GM21737 (cell line): ENCODE results near the gene SLC8A1.
"Not testable (repeated sequence)": the region's sequence is repeated elsewhere in the genome, so short reads cannot be mapped to it uniquely, and the experiment has no call there.

Experiments
- ATAC-seq: cut with Tn5 transposase; IDR thresholded peaks from one replicate; pipeline ENCODE4 v1.9.1; 2021; ENCODE audit warnings: mild to moderate bottlenecking, moderate library complexity; ENCODE audit not compliant: unreplicated experiment

SLC8A1 gene

GRCh38 chr2:40094451-40094850 is 357.4 kb downstream of the SLC8A1 start:
- ATAC-seq: no peak

DNA sequence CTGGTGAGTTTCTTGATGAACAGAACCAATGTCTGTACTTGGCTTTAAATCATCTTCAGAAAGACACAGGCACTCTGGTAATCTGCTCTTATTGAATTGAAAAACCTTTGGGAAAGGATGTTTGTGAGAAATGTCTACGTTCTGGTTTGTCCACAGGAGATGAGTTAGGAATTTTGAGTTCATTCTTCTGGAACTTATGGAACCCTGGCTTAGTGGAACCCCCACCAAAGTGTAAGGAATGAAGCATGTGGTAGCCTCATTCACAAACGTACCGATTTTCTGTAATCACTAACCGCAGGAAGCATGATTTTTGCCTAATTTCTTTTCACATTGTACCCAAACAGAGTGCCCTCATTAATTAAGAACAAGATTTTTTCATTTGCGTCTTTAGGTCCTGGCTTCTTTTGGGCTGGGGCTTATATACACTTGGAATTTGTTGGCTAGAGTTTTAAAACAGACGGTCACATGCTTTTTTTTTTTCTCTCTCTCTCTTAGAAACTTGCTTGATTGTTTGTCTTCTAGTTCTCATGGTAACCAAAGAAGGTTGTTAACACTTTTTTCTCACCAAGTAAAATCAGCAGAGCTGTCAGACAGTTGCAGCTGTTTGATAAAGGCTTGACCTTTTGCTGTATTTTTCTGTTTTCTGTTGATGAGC is 358.7 kb downstream of the SLC8A1 start:
- no peak for ATAC-seq

- ATAC-seq: no peak
Measured at GRCh38 chr2:40090044-40090443, 361.8 kb downstream of the SLC8A1 start.

- ATAC-seq: no peak
Measured at GRCh38 chr2:40087927-40088326, 364.0 kb downstream of the SLC8A1 start.

- ATAC-seq: no peak
Measured at GRCh38 chr2:40087434-40087833, 364.5 kb downstream of the SLC8A1 start.

- no peak for ATAC-seq
Measured at GRCh38 chr2:40085786-40086185, 366.1 kb downstream of the SLC8A1 start.

GRCh38 chr2:40073336-40073735 is 378.6 kb downstream of the SLC8A1 start:
- ATAC-seq: not testable (repeated sequence)

DNA sequence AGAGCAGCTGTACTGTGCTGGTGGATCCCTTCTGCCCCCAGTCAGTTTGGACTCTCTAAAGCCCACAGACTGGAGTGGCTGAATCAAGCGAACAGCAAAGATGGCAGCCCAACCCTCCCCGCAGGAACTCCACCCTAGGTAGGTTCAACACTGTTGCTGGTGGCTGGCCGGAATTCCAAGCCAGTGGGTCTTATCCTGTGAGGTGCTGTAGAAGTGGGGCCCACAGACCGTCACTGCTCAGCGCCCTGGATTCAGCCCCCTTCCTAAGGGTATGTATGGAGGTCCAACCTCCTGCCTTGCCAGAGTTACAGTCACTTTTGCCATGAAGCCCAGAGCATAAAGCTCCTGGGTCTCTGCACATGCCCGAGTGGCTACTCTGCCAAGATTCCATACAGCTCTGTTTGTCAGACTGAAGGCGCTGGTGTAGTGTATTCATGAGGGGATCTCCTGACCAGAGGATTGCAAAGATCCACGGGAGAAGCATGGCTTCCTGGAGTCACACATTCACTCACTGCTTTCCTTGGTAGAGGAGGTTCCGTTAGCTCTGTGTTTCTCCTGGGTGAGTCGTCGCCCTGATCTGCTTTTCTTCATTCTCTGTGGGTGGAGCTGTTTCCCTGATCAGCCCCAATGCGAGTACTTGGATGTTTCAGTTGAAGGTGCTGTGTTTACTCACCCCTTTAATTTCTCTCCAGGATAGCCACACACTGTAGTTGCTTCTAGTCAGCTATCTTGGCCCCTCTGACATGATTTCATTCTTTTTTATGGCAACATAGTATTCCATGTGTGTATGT is 379.3 kb downstream of the SLC8A1 start:
- ATAC-seq: no peak

GRCh38 chr2:40062381-40062780 is 389.5 kb downstream of the SLC8A1 start:
- no peak for ATAC-seq

- no peak for ATAC-seq
Measured at GRCh38 chr2:40049781-40050180, 402.1 kb downstream of the SLC8A1 start.

DNA sequence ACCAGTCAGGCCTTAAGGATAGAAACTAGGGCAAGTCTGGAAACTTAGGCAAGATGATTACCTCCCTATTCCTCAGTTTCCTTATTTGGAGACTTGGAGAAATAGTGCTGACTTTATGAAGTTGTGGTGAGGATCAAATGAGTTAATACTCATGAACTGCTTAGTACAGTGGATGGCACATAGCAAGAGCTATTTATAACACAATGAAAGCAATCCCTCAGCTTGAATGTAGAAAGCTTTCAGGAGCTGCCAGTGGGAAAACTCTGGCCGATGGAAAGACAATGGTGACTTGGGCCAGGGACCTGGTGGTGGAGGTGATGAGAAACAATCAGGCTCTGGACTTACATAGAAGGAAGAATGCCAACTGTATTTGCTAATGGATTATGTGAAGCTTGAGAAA is 403.4 kb downstream of the SLC8A1 start:
- ATAC-seq: no peak

GRCh38 chr2:40047406-40047805 is 404.5 kb downstream of the SLC8A1 start:
- no peak for ATAC-seq
